ENCODE measurements around the gene FAM162A.

FAM162A gene

GRCh38 chr3:122405015-122405414, 21.0 kb downstream of the FAM162A start:
- Histone ChIP-seq H3K36me3 (ENCODE audit: insufficient read depth, low read length) (peaks cover 71% of the 10 kb centered on the region), H3K4me3 (no peak overlapping the region), H3K9me3 (ENCODE audit: low read depth, low read length) (no peaks in the 10 kb centered on the region), H3K27ac (no peak overlapping the region), H3K9ac (ENCODE audit: insufficient read length) (no peak overlapping the region)
- no peak for DNase-seq (ENCODE audit: low read depth, low spot score)
- TF ChIP-seq EZH2 (IDR thresholded peaks at IDR 0.05): no peak
- no peak for TF ChIP-seq POLR2AphosphoS5 (IDR thresholded peaks at IDR 0.05; ENCODE audit: borderline replicate concordance, low read depth, low read length)
- TF ChIP-seq FOXP2 (optimal IDR thresholded peaks at IDR 0.05; ENCODE audit: control extremely low read depth, extremely low read length, insufficient read depth): no peak

DNA sequence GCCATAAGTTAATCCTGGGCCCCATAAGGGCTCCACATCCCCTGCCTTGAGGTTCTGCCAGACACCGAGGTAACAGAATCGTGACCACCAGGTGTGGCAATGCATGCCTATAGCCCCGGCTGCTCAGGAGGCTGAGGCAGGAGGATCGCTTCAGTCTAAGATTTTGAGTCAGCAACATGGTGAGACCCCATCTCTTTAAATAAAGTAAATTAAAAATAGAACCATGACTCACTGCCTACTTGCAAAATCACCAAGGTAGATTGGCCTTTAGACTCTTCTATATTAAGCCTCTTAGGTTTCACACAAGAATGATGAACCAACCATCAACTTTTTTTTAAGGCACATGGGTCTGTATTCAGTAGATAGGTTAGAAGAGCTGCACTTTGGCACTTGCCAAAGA, 22.2 kb downstream of the FAM162A start:
- peaks cover 81% of the 10 kb centered on the region for H3K36me3 ChIP-seq (ENCODE audit: insufficient read depth, low read length)
- no peak overlapping the region for H3K27ac ChIP-seq
- H3K4me3 ChIP-seq: no peak overlapping the region
- no peak for DNase-seq (ENCODE audit: low read depth, low spot score)
- H3K9ac ChIP-seq (ENCODE audit: insufficient read length): no peak overlapping the region
- TF ChIP-seq FOXP2 (optimal IDR thresholded peaks at IDR 0.05; ENCODE audit: control extremely low read depth, extremely low read length, insufficient read depth) (no peak), EZH2 (IDR thresholded peaks at IDR 0.05) (no peak), POLR2AphosphoS5 (IDR thresholded peaks at IDR 0.05; ENCODE audit: borderline replicate concordance, low read depth, low read length) (no peak)
- no peaks in the 10 kb centered on the region for H3K9me3 ChIP-seq (ENCODE audit: low read depth, low read length)

DNA sequence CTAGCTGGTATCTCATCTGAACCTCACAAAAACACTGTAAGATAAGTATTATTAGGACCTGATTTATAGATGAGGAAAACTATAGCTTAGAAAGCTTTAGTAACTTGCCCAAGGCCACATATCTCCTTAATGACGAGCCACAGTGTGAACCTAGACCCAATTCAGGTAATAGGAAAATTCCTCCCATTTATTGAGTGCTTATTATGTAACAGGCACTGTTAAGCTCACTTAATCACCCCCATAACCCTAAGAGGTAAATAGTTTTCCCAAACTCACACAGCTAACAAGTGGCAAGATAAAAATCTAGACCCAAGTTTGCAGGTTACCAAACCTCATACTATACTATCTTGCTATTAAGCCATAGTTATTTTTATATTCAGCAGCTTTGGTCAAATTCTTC, 24.0 kb downstream of the FAM162A start:
- peaks cover 86% of the 10 kb centered on the region for H3K36me3 ChIP-seq (ENCODE audit: insufficient read depth, low read length)
- no peak overlapping the region for H3K27ac ChIP-seq
- no peak overlapping the region for H3K4me3 ChIP-seq
- H3K9ac ChIP-seq (ENCODE audit: insufficient read length): no peak overlapping the region
- no peaks in the 10 kb centered on the region for H3K9me3 ChIP-seq (ENCODE audit: low read depth, low read length)
- TF ChIP-seq POLR2AphosphoS5 (IDR thresholded peaks at IDR 0.05; ENCODE audit: borderline replicate concordance, low read depth, low read length): no peak
- TF ChIP-seq FOXP2 (optimal IDR thresholded peaks at IDR 0.05; ENCODE audit: control extremely low read depth, extremely low read length, insufficient read depth): no peak
- no peak for TF ChIP-seq EZH2 (IDR thresholded peaks at IDR 0.05)
- DNase-seq (ENCODE audit: low read depth, low spot score): no peak

DNA sequence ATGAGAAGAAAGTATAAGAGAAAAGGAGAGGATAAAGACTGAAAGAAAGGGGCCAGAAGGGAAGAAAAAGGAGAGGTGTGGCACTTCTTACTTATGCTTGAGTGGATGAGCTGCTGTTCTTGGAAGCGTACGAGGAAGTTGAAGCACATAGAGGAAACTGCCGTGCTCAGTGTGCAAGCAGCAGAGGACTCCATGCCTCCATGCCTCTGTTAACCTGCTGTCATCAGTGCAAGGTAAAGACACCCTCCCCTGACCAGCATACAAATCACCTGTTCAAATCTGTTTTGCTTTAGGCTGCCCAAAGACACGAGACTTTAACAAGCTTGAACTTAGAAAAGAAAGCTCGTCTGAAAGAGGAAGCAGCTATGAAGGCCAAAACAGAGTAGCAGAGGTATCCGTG, 25.5 kb downstream of the FAM162A start:
- Histone ChIP-seq H3K4me3 (no peak overlapping the region), H3K9me3 (ENCODE audit: low read depth, low read length) (no peaks in the 10 kb centered on the region), H3K9ac (ENCODE audit: insufficient read length) (no peak overlapping the region), H3K36me3 (ENCODE audit: insufficient read depth, low read length) (peaks cover 78% of the 10 kb centered on the region), H3K27ac (no peak overlapping the region)
- no peak for DNase-seq (ENCODE audit: low read depth, low spot score)
- TF ChIP-seq POLR2AphosphoS5 (IDR thresholded peaks at IDR 0.05; ENCODE audit: borderline replicate concordance, low read depth, low read length) (no peak), EZH2 (IDR thresholded peaks at IDR 0.05) (no peak), FOXP2 (optimal IDR thresholded peaks at IDR 0.05; ENCODE audit: control extremely low read depth, extremely low read length, insufficient read depth) (no peak)

DNA sequence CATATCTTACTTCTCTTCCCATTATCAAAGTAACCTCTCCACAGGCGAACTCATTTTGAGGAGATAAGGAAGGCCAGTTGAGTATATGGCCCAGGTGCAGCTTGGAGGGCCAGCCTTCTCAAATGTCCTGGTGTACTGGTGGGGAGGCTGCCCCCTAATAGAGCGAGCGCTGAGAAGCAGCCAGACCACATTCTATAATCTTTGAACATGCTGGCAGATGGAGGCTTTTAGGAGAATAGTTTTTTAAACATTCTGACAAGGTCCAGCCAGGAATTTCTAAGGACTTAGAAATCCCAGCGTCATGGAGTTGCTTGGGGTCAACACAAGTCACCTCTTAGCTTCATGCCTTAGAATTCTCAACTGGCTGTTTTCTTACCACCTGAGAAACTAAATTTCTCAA, 26.1 kb downstream of the FAM162A start:
- Histone ChIP-seq H3K4me3 (no peak overlapping the region), H3K36me3 (ENCODE audit: insufficient read depth, low read length) (peaks cover 74% of the 10 kb centered on the region), H3K27ac (0 out of 2 replicates have a peak overlapping the region, but pooled peaks have one; percentile 30), H3K9ac (ENCODE audit: insufficient read length) (no peak overlapping the region), H3K9me3 (ENCODE audit: low read depth, low read length) (no peaks in the 10 kb centered on the region)
- no peak for DNase-seq (ENCODE audit: low read depth, low spot score)
- TF ChIP-seq FOXP2 (optimal IDR thresholded peaks at IDR 0.05; ENCODE audit: control extremely low read depth, extremely low read length, insufficient read depth) (no peak), EZH2 (IDR thresholded peaks at IDR 0.05) (no peak), POLR2AphosphoS5 (IDR thresholded peaks at IDR 0.05; ENCODE audit: borderline replicate concordance, low read depth, low read length) (no peak)

- no peak for DNase-seq (ENCODE audit: low read depth, low spot score)
- H3K9me3 ChIP-seq (ENCODE audit: low read depth, low read length): no peaks in the 10 kb centered on the region
- no peak overlapping the region for H3K27ac ChIP-seq
- peaks cover 68% of the 10 kb centered on the region for H3K36me3 ChIP-seq (ENCODE audit: insufficient read depth, low read length)
- TF ChIP-seq FOXP2 (optimal IDR thresholded peaks at IDR 0.05; ENCODE audit: control extremely low read depth, extremely low read length, insufficient read depth) (no peak), EZH2 (IDR thresholded peaks at IDR 0.05) (no peak), POLR2AphosphoS5 (IDR thresholded peaks at IDR 0.05; ENCODE audit: borderline replicate concordance, low read depth, low read length) (no peak)
- H3K9ac ChIP-seq (ENCODE audit: insufficient read length): no peak overlapping the region
- H3K4me3 ChIP-seq: no peak overlapping the region
Observed at GRCh38 chr3:122410639-122411038, 26.7 kb downstream of the FAM162A start.

- H3K9me3 ChIP-seq (ENCODE audit: low read depth, low read length): no peaks in the 10 kb centered on the region
- peak overlapping the region; percentile 88 for H3K9ac ChIP-seq (ENCODE audit: insufficient read length)
- H3K4me3 ChIP-seq: 0 out of 2 replicates have a peak overlapping the region, but pooled peaks have one; percentile 91
- 0 out of 2 replicates have a peak overlapping the region, but pooled peaks have one; percentile 23 for H3K27ac ChIP-seq
- TF ChIP-seq POLR2AphosphoS5 (IDR thresholded peaks at IDR 0.05; ENCODE audit: borderline replicate concordance, low read depth, low read length) (no peak), FOXP2 (optimal IDR thresholded peaks at IDR 0.05; ENCODE audit: control extremely low read depth, extremely low read length, insufficient read depth) (no peak), EZH2 (IDR thresholded peaks at IDR 0.05) (no peak)
- H3K36me3 ChIP-seq (ENCODE audit: insufficient read depth, low read length): peaks cover 35% of the 10 kb centered on the region
- DNase-seq (ENCODE audit: low read depth, low spot score): no peak
Observed at GRCh38 chr3:122414391-122414790, 30.4 kb downstream of the FAM162A start.

GRCh38 chr3:122415104-122415744, 31.2 kb downstream of the FAM162A start:
- peak overlapping the region; percentile 23; the same call in 1 of the 2 replicates for H3K27ac ChIP-seq

More at GRCh38 chr3:122415104-122415744, 31.2 kb downstream of the FAM162A start:
- Histone ChIP-seq H3K9me3 (ENCODE audit: low read depth, low read length) (no peaks in the 10 kb centered on the region), H3K36me3 (ENCODE audit: insufficient read depth, low read length) (peaks cover 26% of the 10 kb centered on the region), H3K9ac (ENCODE audit: insufficient read length) (peak overlapping the region; percentile 88), H3K4me3 (peak overlapping the region; percentile 91)
- DNase-seq (ENCODE audit: low read depth, low spot score): no peak
- no peak for TF ChIP-seq POLR2AphosphoS5 (IDR thresholded peaks at IDR 0.05; ENCODE audit: borderline replicate concordance, low read depth, low read length)
- no peak for TF ChIP-seq EZH2 (IDR thresholded peaks at IDR 0.05)
- TF ChIP-seq FOXP2 (optimal IDR thresholded peaks at IDR 0.05; ENCODE audit: control extremely low read depth, extremely low read length, insufficient read depth): no peak
